Prostate gland (tissue), 2 donors: ENCODE measurements around the gene LCTL. TPM values are rescaled to one million over a fixed set of nuclear protein-coding genes. Genes with fewer than 3 reads are reported as not detected.

Source experiments
- DNase-seq: peaks from one replicate; pipeline ENCODE4 v3.0.0-alpha.2; 2019; ENCODE audit warnings: low spot score
- H3K27ac ChIP-seq, 2 donors: fragments of 200-600 bp; sonication (generic); 2 replicates each; pipeline ENCODE4 v1.5.1; 2017 to 2019
- H3K27me3 ChIP-seq: fragments of 200-600 bp; sonication (generic); replicated peaks from 2 replicates; pipeline ENCODE4 v1.5.1; 2019; ENCODE audit not compliant: insufficient read depth
- H3K36me3 ChIP-seq, 2 donors: fragments of 200-600 bp; sonication (generic); 1 replicate in 1 of 2; 2 replicates in 1 of 2; pipeline versions ENCODE4 v1.5.1 to v1.8.1; 2017 to 2019
- H3K4me1 ChIP-seq: fragments of 200-600 bp; sonication (generic); replicated peaks from 2 replicates; pipeline ENCODE4 v1.5.1; 2019
- H3K4me3 ChIP-seq, 2 donors: fragments of 200-600 bp; sonication (generic); 2 replicates each; pipeline ENCODE4 v1.5.1; 2017 to 2019
- H3K9me3 ChIP-seq: fragments of 200-600 bp; sonication (generic); 2 replicates; pipeline ENCODE4 v1.5.1; 2017
- POLR2A ChIP-seq: fragments of 450-650 bp; IDR thresholded peaks from one replicate; pipeline ENCODE4 v1.6.1; 2016; ENCODE audit warnings: antibody characterized with exemption, mild to moderate bottlenecking
- POLR2AphosphoS5 ChIP-seq: sonication (generic); formaldehyde crosslinking; IDR thresholded peaks from one replicate; pipeline ENCODE4 v1.6.1; 2017; ENCODE audit warnings: antibody characterized with exemption
- WGBS: methylation state at CpG from one replicate; pipeline ENCODE4 v1.1.5; 2018; 5-methylcytosine and 5-hydroxymethylcytosine counted together
- intact Hi-C: fragments of 100-400 bp; cut with DNase I; formaldehyde crosslinking; loops from one replicate; pipeline ENCODE4 v1.14.2; 2022
- total RNA-seq, 2 donors: library from RNA; depleted of rRNA; stranded (reverse); fragments of >200 nt; gene quantifications; one replicate each; pipeline ENCODE4 v1.1.0, GENCODE V29; 2016
- TF ChIP-seq, protein P1 (sequence below), 4 experiments: fragments of 200-600 bp in 2 of 4; fragments of 450-650 bp in 2 of 4; sonication (generic) in 2 of 4; IDR thresholded peaks; 1 replicate in 3 of 4; 2 replicates in 1 of 4; pipeline ENCODE4 v1.5.1; 2016 to 2019; ENCODE audit warnings: antibody characterized with exemption in 4 of 4, mild to moderate bottlenecking in 2 of 4, moderate library complexity in 2 of 4

LCTL gene
- total RNA-seq, 2 donors from 2014 or later: not detected

DNA sequence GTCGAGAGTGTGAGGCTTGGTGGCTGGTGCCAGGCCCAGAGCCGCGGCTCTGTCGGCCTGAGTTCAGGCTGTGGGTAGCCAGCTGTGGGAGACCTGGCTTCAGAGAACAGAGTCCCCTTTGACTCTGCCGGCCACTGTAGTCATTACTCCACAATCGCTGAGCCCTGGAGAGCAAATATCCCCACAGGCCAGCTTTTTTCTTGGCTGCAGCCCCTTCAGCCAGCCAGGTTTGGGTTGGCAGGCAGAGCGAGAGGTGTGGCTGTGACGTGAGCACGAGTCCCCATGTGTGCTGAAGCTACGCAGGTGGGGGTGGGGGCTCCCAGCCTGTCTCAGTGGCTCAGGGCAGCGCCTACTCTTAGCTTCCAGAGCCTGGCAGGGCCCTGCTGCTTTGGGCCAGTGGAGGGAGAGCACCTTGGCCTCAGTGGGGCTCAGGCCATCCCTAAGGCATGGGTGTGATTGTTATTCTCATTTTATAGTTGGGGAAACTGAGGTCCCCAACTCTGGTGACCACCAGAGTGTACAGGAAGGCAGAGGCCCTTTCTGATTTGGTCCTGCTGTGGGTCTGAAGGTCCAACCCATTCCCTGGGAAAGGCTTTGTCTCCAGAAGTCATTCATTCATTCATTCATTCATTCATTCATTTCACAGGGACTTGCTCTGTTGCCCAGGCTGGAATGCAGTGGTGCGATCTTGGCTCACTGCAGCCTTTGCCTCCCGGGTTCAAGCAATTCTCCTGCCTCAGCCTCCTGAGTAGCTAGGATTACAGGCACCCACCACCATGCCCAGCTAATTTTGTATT, 45.7 kb upstream of the LCTL start:
- H3K9me3 ChIP-seq: no peaks in the 10 kb centered on the region
- H3K4me3 ChIP-seq: no peak overlapping the region
- WGBS: 46% methylated on average over 13 of the region's 13 CpGs
- no peaks in the 10 kb centered on the region for H3K4me1 ChIP-seq
- no peaks in the 10 kb centered on the region for H3K36me3 ChIP-seq
- no peaks in the 10 kb centered on the region for H3K27me3 ChIP-seq
- DNase-seq: peak; percentile 58
- intact Hi-C loops: no loop called here
- TF ChIP-seq POLR2A: no peak
- TF ChIP-seq, protein P1, sequence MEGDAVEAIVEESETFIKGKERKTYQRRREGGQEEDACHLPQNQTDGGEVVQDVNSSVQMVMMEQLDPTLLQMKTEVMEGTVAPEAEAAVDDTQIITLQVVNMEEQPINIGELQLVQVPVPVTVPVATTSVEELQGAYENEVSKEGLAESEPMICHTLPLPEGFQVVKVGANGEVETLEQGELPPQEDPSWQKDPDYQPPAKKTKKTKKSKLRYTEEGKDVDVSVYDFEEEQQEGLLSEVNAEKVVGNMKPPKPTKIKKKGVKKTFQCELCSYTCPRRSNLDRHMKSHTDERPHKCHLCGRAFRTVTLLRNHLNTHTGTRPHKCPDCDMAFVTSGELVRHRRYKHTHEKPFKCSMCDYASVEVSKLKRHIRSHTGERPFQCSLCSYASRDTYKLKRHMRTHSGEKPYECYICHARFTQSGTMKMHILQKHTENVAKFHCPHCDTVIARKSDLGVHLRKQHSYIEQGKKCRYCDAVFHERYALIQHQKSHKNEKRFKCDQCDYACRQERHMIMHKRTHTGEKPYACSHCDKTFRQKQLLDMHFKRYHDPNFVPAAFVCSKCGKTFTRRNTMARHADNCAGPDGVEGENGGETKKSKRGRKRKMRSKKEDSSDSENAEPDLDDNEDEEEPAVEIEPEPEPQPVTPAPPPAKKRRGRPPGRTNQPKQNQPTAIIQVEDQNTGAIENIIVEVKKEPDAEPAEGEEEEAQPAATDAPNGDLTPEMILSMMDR (IDR thresholded peaks at IDR 0.05): no peak
- TF ChIP-seq POLR2AphosphoS5: peak; percentile 16
- H3K27ac ChIP-seq: peak overlapping the region; percentile 38 to 71

DNA sequence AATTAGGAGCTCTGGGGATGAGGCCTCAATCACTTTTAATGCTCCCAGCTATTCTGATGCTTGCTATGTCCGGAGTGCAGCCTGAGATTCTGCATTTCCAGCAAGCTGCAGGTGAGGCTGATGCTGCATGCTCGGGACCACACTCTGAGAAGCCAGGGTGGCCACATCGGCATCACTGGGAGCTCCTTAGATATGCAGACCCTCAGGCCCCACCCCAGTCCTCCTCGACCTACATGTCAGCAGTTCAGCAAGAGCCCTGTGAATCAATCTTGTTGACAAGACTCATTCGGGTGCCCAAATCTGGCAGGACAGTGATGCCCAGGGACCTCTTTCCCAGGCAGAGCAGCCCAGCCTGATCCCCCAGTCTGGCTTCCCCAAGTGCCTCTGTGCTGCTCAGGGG, 44.1 kb upstream of the LCTL start:
- no peak for TF ChIP-seq POLR2AphosphoS5
- TF ChIP-seq, protein P1 (IDR thresholded peaks at IDR 0.05): no peak
- no peak for TF ChIP-seq POLR2A
- H3K4me1 ChIP-seq: no peaks in the 10 kb centered on the region
- DNase-seq: no peak
- H3K9me3 ChIP-seq: no peaks in the 10 kb centered on the region
- no peaks in the 10 kb centered on the region for H3K27me3 ChIP-seq
- no peak overlapping the region for H3K27ac ChIP-seq
- no peak overlapping the region for H3K4me3 ChIP-seq
- intact Hi-C loops: no loop called here
- WGBS: 84% methylated on average over 5 of the region's 5 CpGs
- no peaks in the 10 kb centered on the region for H3K36me3 ChIP-seq

DNA sequence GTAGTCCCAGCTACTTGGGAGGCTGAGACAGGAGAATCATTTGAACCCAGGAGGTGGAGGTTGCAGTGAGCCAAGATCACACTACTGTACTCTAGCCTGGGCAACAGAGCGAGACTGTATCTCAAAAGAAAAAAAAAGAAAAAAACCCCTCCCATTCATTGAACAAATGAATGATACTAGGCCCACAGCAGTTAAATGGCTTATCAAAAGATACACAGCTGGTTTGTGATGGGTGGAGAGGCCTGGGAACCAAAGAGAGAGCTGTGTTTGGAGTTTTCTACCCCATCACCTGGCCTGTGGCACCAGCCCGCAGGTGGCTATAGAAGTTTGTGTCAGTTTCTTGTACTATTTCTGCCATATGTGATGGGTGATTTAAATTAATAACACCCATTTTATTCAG, 43.1 kb upstream of the LCTL start:
- Histone ChIP-seq H3K27ac (no peak overlapping the region), H3K27me3 (no peaks in the 10 kb centered on the region), H3K4me3 (no peak overlapping the region), H3K36me3 (no peaks in the 10 kb centered on the region), H3K4me1 (no peaks in the 10 kb centered on the region), H3K9me3 (no peaks in the 10 kb centered on the region)
- TF ChIP-seq POLR2A (no peak), POLR2AphosphoS5 (no peak)
- TF ChIP-seq, protein P1 (IDR thresholded peaks at IDR 0.05): no peak
- 96% methylated on average over 2 of the region's 2 CpGs for WGBS
- intact Hi-C loops: no loop called here
- DNase-seq: no peak

DNA sequence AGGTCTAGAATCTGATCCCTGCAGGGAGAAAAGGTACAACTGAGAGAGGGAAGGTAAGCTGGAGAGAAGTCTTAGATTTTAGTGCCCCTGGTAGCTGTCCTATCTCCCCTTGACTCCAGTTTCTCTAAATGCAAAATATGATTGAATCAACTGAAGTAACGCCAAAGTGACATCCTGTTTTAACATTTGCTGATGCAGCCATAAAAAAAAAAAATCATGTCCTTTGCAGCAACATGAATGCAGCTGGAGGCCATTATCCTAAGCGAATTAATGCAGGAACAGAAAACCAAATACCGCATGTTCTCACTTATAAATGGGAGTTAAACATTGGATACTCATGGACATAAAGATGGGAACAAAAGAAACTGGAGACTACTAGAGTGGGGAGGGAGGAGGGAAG, 42.4 kb upstream of the LCTL start:
- no peaks in the 10 kb centered on the region for H3K36me3 ChIP-seq
- no peak overlapping the region for H3K4me3 ChIP-seq
- H3K27ac ChIP-seq: no peak overlapping the region
- no peak for DNase-seq
- no peaks in the 10 kb centered on the region for H3K9me3 ChIP-seq
- TF ChIP-seq, protein P1 (IDR thresholded peaks at IDR 0.05): no peak
- no peak for TF ChIP-seq POLR2AphosphoS5
- TF ChIP-seq POLR2A: no peak
- H3K4me1 ChIP-seq: no peaks in the 10 kb centered on the region
- intact Hi-C loops: no loop called here
- WGBS: 83% methylated on average over 3 of the region's 3 CpGs
- no peaks in the 10 kb centered on the region for H3K27me3 ChIP-seq
